ENCODE results near the gene GLB1L3.
"Not testable (repeated sequence)": the region's sequence is repeated elsewhere in the genome, so short reads cannot be mapped to it uniquely, and the experiment has no call there.

DNA sequence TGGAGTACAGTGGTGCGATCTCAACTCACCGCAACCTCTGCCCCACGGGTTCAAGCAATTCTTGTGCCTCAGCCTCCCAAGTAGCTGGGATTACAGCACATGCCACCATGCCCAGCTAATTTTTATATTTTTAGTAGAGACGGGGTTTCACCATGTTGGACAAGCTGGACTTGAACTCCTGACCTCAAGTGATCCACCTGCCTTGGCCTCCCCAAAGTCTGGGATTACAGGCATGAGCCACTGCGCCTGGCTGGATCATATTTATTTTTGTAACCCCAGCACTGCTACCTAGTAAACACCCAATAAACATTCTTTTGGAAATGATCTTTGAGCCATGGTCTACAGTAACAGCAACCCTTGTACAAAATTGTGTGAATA lies 21.0 kb upstream of the GLB1L3 start:
- TF ChIP-seq, protein P1, sequence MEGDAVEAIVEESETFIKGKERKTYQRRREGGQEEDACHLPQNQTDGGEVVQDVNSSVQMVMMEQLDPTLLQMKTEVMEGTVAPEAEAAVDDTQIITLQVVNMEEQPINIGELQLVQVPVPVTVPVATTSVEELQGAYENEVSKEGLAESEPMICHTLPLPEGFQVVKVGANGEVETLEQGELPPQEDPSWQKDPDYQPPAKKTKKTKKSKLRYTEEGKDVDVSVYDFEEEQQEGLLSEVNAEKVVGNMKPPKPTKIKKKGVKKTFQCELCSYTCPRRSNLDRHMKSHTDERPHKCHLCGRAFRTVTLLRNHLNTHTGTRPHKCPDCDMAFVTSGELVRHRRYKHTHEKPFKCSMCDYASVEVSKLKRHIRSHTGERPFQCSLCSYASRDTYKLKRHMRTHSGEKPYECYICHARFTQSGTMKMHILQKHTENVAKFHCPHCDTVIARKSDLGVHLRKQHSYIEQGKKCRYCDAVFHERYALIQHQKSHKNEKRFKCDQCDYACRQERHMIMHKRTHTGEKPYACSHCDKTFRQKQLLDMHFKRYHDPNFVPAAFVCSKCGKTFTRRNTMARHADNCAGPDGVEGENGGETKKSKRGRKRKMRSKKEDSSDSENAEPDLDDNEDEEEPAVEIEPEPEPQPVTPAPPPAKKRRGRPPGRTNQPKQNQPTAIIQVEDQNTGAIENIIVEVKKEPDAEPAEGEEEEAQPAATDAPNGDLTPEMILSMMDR (IDR thresholded peaks at IDR 0.05): not testable (repeated sequence)
- TF ChIP-seq POLR2A (IDR thresholded peaks at IDR 0.05): not testable (repeated sequence)
